SHP77 treated with DMSO at 0.1 percent for 48 hours (cell line): ENCODE results near the gene EIF4EBP2.

Experiments used
- DNase-seq: peaks from one replicate; lab custom pipeline; 2025; lab: John Stamatoyannopoulos, UW

EIF4EBP2 gene

DNA sequence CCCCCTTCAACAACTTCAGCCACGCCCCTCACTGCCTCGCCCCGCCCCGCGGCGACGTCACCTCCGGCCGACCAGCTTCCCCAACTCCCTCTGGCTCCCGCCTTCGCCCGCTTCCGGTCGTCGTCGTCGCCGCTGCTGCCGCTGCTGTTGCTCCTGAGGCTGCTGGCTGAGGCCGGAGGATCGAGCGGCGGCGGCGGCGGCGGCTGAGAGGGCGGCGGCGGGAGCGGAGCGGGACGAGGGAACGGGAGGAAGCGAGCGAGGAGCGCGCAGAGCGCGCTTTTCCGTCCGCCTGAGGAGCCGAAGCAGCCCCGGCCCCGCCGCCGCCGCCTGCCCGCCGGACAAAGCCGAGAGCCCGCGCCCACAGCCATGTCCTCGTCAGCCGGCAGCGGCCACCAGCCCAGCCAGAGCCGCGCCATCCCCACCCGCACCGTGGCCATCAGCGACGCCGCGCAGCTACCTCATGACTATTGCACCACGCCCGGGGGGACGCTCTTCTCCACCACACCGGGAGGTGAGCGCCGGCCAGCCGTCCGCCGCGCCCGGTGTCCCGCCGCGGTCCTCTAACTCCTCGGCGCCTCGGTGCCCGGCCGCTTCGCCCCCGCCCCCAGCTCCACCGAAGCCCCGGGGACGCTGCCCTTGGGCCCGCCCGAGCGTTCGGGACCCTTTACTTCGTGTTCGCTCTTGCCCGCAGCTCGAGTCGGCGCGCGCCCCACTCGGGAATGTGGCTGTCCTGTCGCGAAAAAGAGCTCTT lies at the start of gene EIF4EBP2:
EIF4EBP2 (plus strand) TSS at position 110 of the 751 bp plus-strand sequence; CDS start at position 367, 257 bp downstream.
- DNase-seq: peak; percentile 35

- no peak for DNase-seq
Observed at GRCh38 chr10:70354556-70354955, 49.4 kb upstream of the EIF4EBP2 start.

DNA sequence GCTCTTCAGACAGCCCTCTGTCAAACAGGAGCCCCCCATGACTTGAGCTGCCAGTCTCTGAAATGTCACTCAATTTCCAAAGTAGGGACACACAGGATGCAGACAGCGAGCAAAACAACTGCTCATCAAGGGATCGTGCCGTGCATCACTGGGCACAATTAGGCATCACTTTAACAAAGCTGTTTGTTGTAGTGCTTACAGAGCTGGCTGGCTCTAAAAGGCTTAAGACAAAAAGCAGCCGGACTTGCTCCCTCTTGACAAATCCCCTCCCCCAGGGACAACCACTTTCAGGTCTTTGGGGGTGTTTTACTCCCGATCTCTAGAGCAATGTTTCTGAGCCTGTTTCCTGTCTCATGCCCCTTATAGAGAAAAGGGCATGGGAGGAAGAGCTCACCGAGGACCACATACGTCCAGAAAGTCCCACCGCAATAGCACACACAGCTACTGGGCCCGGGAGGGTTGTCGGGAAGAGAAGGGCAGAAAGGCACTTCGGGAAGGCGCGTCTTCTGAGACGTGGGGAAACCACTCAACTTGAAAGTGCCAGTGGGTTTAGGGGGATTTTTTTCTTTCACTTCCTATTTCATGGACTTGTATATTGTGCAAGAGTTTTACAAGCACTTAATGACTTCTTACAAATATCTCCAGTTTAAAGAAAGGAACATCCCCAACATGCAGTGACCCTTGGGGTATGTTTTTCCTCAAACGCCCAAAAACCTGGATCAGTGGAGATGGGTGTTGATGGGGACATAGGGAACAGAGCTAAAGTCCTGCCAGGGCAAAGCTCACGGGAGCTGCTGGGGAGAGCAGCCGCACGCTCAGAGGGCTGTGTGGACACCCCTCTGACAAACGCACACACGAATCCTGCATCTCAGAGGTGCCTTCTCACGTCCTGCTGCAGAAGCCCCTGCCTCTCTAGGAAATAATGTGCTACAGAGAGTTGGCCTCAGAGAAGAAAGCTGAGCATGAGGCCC lies 48.6 kb upstream of the EIF4EBP2 start:
- DNase-seq: no peak

GRCh38 chr10:70357565-70357964 lies 46.4 kb upstream of the EIF4EBP2 start:
- DNase-seq: no peak

DNA sequence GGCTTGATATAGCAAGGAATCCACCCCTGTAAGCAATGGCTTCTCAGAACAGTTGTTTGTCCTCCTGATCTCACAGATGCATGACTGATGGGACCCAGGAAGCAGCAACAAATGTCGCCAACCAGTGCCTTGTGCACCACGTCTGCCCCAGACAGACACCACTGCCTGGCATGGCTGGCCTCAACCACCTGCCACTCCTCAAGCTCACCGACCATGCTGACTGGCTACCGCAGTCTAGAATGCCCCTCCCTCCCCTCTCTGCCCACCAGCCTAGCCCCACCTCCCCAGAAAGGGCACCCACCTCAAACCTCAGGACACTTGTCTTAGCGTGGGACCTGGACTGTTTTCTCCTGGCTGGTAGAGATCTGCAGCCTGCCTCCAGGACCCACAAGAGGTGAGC lies 45.5 kb upstream of the EIF4EBP2 start:
- DNase-seq: no peak

GRCh38 chr10:70359017-70359550 lies 44.9 kb upstream of the EIF4EBP2 start:
- DNase-seq: no peak

GRCh38 chr10:70360215-70360614 lies 43.7 kb upstream of the EIF4EBP2 start:
- no peak for DNase-seq

DNA sequence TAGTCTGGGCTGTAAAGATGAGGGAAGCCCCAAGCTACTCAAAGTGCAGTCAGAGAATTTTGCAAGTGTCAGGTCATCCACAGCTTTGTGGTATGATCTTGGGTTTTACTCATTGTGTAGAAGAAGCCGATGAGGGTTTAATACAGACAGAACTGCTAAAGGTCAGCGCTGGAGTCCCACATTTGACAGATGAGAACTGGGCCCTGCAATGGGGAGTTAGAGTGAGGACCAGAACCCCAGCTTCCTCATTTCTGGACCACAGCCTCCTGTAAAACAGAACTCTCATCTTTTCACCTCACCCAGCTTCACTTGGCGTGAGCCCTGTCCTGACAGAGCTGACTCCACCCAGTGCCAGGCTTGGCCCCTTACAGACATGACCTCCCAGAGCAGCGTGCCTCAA lies 41.6 kb upstream of the EIF4EBP2 start:
- DNase-seq: no peak

- no peak for DNase-seq
Observed at GRCh38 chr10:70363292-70363691, 40.7 kb upstream of the EIF4EBP2 start.

GRCh38 chr10:70363971-70364771 lies 39.8 kb upstream of the EIF4EBP2 start:
- DNase-seq: peak; percentile 2

GRCh38 chr10:70364772-70365091 lies 39.2 kb upstream of the EIF4EBP2 start:
- DNase-seq: no peak

DNA sequence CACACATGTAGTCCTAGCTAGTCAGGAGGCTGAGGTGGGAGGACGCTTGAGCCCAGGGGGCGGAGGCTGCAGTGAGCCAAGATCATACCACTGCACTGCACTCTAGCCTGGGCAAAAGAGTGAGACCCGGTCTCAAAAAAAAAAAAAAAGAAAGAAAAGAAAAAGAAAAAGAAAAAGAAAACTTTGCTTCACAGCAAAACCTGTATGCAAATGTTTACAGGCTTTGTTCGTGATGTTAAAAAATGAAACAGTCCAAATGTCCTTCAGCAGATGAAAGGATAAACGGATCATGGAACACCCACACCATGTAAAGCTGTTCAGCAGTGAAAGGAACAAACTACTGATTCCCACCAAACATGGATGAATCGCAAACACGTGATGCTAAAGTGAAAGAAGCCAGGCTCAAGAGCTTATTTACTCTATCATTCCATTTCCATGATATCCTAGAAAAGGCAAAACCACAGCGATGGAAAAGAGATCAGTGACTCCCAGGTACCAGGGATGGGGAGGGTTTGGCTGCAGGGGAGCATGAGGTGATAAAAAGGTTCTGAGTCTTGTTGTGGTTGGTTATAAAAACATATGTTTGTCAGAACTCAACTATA lies 36.6 kb upstream of the EIF4EBP2 start:
- DNase-seq: no peak

DNA sequence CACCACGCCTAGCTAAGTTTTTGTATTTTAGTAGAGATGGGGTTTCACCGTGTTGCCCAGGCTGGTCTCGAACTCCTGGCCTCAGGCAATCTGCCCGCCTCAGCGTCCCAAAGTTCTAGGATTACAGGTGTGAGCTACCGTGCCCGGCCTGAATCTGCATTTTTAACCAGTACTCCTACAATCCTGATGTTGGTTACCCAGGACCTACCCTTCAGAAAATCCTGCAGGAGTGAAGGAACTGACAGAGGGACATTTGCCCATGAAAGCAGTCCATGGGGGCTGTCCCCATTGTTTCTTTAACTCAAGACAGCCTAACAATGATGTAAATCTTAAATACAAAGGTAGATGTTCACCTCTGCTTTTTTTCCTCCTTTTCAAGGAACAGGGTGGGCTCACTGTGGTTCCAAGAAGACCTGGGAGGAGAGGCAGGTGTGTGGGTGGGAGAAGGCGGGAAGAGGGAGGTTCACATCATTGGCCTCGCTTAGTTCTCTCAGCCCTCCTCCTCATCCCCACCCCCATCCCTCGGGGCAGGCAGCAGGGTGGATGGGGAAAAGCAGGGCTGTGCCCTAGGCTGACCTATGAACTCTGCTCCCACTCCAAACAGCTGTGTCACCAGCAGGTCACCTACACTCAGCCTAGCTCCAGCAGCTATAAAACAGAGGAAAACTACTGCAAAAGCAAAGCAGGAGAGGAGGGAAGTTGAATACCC lies 35.0 kb upstream of the EIF4EBP2 start:
- no peak for DNase-seq

GRCh38 chr10:70369498-70370018 lies 34.4 kb upstream of the EIF4EBP2 start:
- no peak for DNase-seq

- DNase-seq: no peak
Observed at GRCh38 chr10:70370766-70371165, 33.2 kb upstream of the EIF4EBP2 start.

DNA sequence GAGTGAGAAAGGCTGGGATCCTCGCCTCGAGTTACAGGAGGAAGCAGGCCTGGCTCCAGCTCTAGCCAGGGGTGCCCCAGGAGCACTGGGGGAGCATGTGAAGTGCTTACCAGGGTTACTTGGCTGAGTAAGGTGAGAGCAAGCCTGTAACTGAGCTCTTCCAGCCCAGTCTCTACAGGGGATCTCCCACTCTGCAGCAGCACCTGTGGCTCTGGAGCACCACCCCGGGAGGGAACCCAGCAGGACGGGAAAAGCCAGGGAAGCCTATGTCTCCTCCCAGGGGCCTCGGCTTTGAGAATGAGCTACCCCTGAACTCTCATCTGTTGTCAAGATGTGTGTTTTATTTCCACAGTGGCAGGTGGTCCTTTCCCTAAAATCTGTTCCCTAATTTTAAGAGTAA lies 32.1 kb upstream of the EIF4EBP2 start:
- no peak for DNase-seq

DNA sequence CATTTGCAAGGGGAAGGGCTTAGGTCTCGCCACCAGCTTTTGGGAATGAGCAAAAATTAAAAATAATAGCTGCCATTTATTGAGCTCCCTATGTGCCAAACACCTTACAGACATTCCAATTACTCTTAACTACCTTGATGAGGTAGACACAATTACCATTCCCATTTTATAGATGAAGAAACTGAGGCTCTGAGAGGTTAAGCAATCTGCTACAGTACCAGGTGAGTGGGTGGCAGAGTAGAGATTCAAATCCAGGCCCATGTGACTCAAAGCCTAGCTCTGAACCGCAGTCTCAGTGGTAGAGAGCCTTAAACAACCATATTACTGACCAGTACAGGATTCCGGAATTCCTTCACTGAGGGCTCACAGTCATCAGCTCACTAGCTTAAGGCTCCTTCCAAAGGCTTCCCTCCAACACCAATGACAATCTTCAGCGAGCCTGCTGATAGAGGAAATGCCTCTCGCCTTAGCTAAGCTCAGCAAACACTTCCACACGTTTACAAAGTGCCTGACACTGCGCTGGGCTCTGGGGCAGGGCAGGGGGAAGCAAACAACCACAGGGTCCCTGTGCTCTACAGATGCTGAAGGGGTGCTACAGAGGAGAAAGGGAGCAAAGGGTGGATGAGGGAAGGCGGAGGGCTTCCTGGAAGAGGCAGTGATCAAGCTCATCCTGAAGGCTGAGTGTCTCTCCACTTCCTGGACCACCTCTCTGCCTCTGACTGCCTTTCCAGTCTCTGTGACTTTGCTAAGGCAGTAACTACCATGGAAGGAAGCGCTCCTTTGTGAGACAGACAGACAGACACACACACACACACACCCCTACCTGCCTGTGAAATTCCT lies 28.9 kb upstream of the EIF4EBP2 start:
- DNase-seq: no peak

DNA sequence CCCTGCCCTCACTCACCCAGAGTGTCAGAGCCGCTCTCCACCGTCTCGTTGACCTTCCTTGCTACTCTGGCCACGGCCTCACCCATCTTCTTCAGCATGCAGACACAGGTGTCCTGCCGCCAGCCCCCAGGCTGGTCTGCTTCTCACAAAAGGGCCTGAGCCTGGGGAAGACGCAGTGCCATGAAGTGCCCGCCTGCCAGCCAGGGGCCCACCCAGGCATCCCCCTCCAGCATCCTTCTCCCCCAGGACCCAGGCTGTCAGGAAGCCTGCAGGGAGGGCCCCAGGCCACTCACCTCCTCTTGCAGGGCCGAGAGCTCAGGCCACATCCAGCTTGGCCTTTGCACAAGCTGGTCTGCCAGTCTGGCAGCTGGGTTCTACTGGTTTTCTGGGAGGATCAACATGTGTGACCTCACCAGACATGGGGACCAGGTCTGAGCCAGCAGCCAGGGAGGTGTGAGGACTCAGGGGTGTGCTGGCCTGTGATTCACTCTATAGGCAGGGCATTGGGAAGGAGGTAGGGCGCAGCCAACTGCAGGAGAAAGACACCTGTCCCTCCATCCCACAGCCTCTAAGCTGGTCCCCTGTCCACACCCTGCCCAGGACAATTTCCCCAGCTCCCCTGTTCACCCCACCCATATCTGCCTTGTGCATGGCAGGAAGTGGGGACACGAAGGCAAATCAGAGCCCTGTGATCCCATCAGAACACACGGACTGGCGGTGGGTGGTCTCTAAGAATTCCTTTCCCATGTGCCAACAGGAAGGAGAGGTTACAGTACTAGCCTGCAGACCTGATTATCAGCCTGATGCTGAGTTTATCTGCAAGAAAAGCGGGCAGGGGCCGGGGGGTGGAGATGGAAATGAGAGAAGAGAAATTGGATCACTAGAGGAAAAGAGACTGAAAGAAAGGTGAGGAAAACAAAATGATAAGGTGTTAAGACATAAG lies 27.2 kb upstream of the EIF4EBP2 start:
- DNase-seq: no peak

GRCh38 chr10:70378122-70378521 lies 25.8 kb upstream of the EIF4EBP2 start:
- no peak for DNase-seq
